ENCODE measurements around the gene PRR35.

PRR35 gene

DNA sequence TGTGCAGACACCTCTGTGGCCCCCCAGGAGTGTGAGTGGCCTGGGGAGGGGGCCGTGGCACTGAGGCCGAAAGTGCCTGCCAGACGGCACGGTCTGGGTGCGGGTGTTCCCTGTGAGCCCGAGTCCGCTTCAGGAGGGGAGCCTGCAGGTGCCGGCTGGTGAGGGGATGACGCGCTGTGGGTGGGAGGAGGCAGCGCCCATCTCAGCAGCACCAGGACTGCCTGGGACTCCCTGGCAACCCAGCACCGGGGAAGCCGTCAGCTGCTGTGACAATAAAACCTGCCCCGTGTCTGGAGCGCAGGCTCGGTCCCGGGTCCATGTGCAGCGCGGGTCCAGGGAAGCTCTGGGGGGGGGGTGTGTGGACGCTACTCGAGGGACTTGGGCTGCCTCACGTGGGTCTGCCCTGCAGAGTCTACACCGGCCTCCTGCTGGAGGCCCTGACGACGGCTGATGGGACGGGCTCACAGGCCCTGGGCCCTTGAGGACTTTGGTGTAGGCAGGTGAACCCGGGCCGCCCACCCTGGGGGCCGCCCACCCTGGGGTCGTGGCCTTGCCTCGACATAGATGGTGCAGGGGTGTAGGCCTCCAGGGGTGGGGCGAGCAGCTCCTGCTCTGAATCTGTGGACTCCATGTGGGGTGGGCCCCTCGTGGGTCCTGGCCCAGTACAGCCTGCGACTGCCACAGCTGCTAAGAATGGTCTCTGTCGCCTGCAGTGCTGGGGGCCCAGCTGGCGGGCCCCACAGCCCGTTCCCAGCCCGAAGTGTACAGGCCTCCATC is 23.8 kb downstream of the PRR35 start:
- H3K4me1 ChIP-seq (ENCODE audit: insufficient read depth, low read length) = peaks cover 5% of the 10 kb centered on the region; the same call in 1 of the 2 replicates
- H3K9me3 ChIP-seq (ENCODE audit: control insufficient read depth, insufficient read depth, low read length) = no peaks in the 10 kb centered on the region
- peak overlapping the region; percentile 32; the same call in 1 of the 2 replicates for H3K9ac ChIP-seq (ENCODE audit: low read depth, low read length)
- H3K36me3 ChIP-seq (ENCODE audit: insufficient read depth, low read length) = no peaks in the 10 kb centered on the region; the same call in 1 of the 2 replicates

GRCh38 chr16:585351-585750 is 25.2 kb downstream of the PRR35 start:
- Histone ChIP-seq H3K36me3 (ENCODE audit: insufficient read depth, low read length) (no peaks in the 10 kb centered on the region; the same call in 1 of the 2 replicates), H3K9ac (ENCODE audit: low read depth, low read length) (no peak overlapping the region), H3K9me3 (ENCODE audit: control insufficient read depth, insufficient read depth, low read length) (no peaks in the 10 kb centered on the region), H3K4me1 (ENCODE audit: insufficient read depth, low read length) (peaks cover 5% of the 10 kb centered on the region; the same call in 1 of the 2 replicates)

GRCh38 chr16:586047-586644 is 26.0 kb downstream of the PRR35 start:
- Histone ChIP-seq H3K36me3 (ENCODE audit: insufficient read depth, low read length) (no peaks in the 10 kb centered on the region; the same call in 1 of the 2 replicates), H3K9ac (ENCODE audit: low read depth, low read length) (no peak overlapping the region), H3K9me3 (ENCODE audit: control insufficient read depth, insufficient read depth, low read length) (no peaks in the 10 kb centered on the region), H3K4me1 (ENCODE audit: insufficient read depth, low read length) (peaks cover 5% of the 10 kb centered on the region; the same call in 1 of the 2 replicates)

DNA sequence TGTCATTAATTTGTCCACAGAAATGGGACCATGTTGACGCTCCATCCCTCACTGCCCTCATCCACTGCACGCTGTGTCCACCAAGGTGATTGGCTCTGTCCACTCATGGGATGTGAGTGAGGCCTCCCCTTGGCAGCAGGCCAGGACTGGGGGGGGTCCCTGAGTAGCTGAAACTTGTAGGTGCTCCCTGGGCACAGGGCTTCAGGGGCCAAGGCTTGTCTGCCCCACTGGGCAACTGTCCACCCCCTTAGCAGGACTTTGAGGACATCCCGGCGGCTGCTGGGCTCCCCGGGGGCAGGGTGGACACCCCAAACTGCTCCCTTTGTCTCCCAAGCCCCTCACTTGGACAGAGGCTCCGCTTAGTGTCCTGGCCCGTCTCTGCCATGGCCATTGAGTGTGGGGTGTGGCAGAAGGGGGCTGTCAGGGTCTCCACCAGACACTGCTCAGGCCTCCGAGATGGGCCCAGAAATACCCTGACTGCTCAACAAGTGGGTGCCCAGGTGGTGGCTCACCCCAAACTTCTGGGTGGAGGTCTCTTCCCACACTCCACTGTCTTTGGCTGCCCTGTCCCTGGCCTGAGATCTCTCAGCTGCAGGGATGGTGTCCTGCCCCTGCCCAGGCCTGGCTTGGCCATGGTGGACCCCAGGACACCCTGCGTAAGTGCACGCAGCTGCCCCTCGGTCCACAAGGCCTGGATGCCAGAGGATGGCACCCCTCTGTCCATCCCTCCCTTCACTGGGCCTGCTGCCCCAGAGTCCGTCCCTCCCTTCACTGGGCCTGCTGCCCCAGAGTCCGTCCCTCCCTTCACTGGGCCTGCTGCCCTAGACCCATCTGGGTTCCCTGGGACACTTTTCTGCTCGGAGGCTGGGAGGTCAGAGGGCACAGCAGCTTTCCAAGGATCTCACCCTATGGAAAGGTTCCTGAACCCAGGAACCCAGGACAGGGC is 26.7 kb downstream of the PRR35 start:
- Histone ChIP-seq H3K9me3 (ENCODE audit: control insufficient read depth, insufficient read depth, low read length) (no peaks in the 10 kb centered on the region), H3K36me3 (ENCODE audit: insufficient read depth, low read length) (no peaks in the 10 kb centered on the region; the same call in 1 of the 2 replicates), H3K4me1 (ENCODE audit: insufficient read depth, low read length) (peaks cover 5% of the 10 kb centered on the region; the same call in 1 of the 2 replicates), H3K9ac (ENCODE audit: low read depth, low read length) (no peak overlapping the region)

- Histone ChIP-seq H3K36me3 (ENCODE audit: insufficient read depth, low read length) (no peaks in the 10 kb centered on the region; the same call in 1 of the 2 replicates), H3K9me3 (ENCODE audit: control insufficient read depth, insufficient read depth, low read length) (no peaks in the 10 kb centered on the region), H3K9ac (ENCODE audit: low read depth, low read length) (peak overlapping the region; percentile 99), H3K4me1 (ENCODE audit: insufficient read depth, low read length) (no peaks in the 10 kb centered on the region)
These were observed 28.4 kb downstream of the PRR35 start for GRCh38 chr16:588639-588888.

DNA sequence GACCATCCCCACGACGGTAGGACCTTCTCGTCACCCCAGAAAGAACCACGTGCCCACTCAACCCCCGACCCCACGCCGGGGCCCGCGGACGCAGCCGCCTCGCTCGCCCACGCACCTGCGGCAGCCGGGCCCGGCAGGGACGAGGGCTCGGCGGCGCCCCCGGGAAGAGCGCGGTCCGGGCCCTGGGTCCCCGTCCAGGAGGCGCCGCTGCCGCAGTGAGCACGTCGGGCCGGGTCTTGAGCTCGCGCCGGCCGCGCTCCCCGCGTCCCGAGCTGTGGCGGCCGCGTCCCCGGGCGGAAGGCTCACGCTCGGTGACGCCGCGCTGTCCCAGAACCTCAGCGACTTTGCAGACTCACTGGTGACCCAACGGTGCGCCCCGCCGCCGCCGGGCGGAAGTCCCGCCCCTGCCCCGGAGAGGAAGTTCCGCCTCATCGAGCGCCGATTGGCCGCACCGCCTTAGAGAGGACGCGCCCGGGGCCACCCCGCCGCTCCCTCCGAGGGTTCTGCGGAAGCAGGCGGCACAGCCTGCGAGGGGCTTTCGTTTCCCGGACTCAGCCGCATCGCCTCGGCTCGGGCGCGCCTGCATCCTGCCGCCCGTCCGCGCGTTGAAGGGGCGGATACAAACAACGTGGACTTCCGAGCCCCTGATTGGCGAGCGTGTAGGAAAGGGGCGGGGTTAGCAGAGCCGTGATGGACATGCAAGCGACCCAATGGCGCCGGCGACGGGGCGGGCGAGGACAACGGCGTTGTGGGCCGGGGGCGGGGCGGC is 28.9 kb downstream of the PRR35 start:
- H3K9me3 ChIP-seq (ENCODE audit: control insufficient read depth, insufficient read depth, low read length) = no peaks in the 10 kb centered on the region
- H3K9ac ChIP-seq (ENCODE audit: low read depth, low read length) = peak overlapping the region; percentile 99
- no peaks in the 10 kb centered on the region for H3K4me1 ChIP-seq (ENCODE audit: insufficient read depth, low read length)
- H3K36me3 ChIP-seq (ENCODE audit: insufficient read depth, low read length) = no peaks in the 10 kb centered on the region; the same call in 1 of the 2 replicates

DNA sequence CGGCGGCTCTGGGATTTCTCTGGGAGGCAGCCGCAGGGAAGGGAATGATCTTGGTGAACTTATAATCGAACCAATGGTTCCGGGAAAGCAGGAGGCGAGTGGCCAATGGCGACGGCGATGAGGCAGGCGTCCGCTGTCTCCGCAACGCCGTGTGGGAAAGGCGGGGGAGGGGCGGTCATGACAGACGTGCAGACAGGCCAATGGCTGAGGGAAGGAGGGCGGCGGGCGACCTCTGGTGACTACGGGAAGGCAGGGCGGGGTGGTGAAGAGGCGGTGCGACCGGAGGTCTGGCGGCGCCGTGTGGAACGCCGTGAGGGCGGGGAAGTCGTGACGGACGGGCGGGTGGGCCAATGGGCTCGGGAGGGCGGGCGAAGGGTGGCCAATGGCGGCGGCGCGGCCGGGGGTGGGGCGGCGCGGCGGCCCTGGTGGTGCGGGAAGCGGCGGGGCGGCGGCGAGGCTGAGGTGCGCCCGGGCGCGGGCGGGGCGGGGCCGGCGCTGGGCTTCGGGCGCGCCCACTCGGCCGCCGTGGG is 29.5 kb downstream of the PRR35 start, which contains the start of gene RAB40C:
Gene RAB40C, plus strand, starts transcription at position 409 of the 530 bp plus-strand sequence. CDS start 226 bp downstream, outside the sequence.
- no peaks in the 10 kb centered on the region for H3K4me1 ChIP-seq (ENCODE audit: insufficient read depth, low read length)
- no peaks in the 10 kb centered on the region for H3K9me3 ChIP-seq (ENCODE audit: control insufficient read depth, insufficient read depth, low read length)
- no peaks in the 10 kb centered on the region; the same call in 1 of the 2 replicates for H3K36me3 ChIP-seq (ENCODE audit: insufficient read depth, low read length)
- H3K9ac ChIP-seq (ENCODE audit: low read depth, low read length) = peak within 1 kb of the TSS; percentile 99

- Histone ChIP-seq H3K4me1 (ENCODE audit: insufficient read depth, low read length) (no peaks in the 10 kb centered on the region), H3K36me3 (ENCODE audit: insufficient read depth, low read length) (no peaks in the 10 kb centered on the region; the same call in 1 of the 2 replicates), H3K9me3 (ENCODE audit: control insufficient read depth, insufficient read depth, low read length) (no peaks in the 10 kb centered on the region), H3K9ac (ENCODE audit: low read depth, low read length) (peak overlapping the region; percentile 71)
These were observed 30.1 kb downstream of the PRR35 start for GRCh38 chr16:590188-590814.

- H3K9me3 ChIP-seq (ENCODE audit: control insufficient read depth, insufficient read depth, low read length) = no peaks in the 10 kb centered on the region
- peak overlapping the region; percentile 71; the same call in 1 of the 2 replicates for H3K9ac ChIP-seq (ENCODE audit: low read depth, low read length)
- H3K36me3 ChIP-seq (ENCODE audit: insufficient read depth, low read length) = no peaks in the 10 kb centered on the region; the same call in 1 of the 2 replicates
- H3K4me1 ChIP-seq (ENCODE audit: insufficient read depth, low read length) = no peaks in the 10 kb centered on the region
These were observed 30.6 kb downstream of the PRR35 start for GRCh38 chr16:590815-591200.

DNA sequence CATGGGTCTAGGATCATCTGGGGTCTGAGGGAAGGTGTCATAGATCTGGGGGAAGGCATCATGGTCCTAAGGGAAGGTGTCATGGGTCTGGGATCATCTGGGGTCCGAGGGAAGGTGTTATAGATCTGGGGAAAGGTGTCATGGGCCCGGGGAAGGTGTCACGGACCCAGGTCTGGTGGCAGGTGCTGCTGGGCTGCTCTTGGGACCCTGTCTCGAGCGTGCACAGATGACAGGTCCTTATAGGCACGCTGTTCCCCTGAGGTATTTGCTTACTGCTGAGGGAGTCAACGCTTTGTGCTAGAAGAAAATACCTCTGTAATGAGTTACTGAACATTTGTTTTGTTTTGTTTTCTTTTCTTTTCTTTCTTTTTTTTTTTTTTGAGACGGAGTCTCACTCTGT is 31.0 kb downstream of the PRR35 start:
- H3K9ac ChIP-seq (ENCODE audit: low read depth, low read length) = no peak overlapping the region
- no peaks in the 10 kb centered on the region; the same call in 1 of the 2 replicates for H3K36me3 ChIP-seq (ENCODE audit: insufficient read depth, low read length)
- H3K9me3 ChIP-seq (ENCODE audit: control insufficient read depth, insufficient read depth, low read length) = no peaks in the 10 kb centered on the region
- H3K4me1 ChIP-seq (ENCODE audit: insufficient read depth, low read length) = no peaks in the 10 kb centered on the region

DNA sequence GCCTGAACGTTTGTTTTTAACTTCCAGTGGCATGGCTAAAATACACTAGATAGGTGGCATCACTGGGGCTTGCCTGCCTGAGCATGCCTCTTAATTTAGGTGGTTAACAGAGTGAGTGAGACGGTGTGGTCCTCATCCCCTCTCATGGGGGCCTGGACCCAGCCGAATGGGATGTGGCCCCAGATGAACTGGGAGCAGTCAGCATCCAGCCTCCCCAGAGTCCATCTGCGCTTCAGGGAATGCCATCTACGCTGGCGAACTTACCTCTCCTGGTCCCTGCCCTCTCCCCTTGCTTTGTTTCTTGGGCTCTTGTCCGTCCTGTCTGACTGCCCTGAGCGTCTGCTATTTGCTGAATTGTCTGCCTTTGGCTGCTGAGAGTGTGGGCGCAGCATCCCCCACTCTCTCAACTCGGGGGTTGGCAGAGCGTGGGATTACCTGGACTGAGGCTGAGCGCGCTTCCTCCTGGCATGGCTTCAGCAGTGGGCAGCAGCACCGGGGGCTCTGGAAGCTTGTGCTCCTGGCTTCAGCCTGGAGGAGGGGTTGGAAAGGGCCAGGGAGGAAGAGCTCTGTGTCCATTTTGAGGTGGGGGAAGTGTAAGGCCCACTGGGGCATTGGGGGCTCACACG is 31.8 kb downstream of the PRR35 start:
- H3K4me1 ChIP-seq (ENCODE audit: insufficient read depth, low read length) = no peaks in the 10 kb centered on the region
- H3K36me3 ChIP-seq (ENCODE audit: insufficient read depth, low read length) = no peaks in the 10 kb centered on the region; the same call in 1 of the 2 replicates
- H3K9me3 ChIP-seq (ENCODE audit: control insufficient read depth, insufficient read depth, low read length) = no peaks in the 10 kb centered on the region
- H3K9ac ChIP-seq (ENCODE audit: low read depth, low read length) = no peak overlapping the region

GRCh38 chr16:592518-593306 is 32.5 kb downstream of the PRR35 start:
- H3K9ac ChIP-seq (ENCODE audit: low read depth, low read length) = no peak overlapping the region
- H3K4me1 ChIP-seq (ENCODE audit: insufficient read depth, low read length) = no peaks in the 10 kb centered on the region

More at GRCh38 chr16:592518-593306, 32.5 kb downstream of the PRR35 start:
- Histone ChIP-seq H3K9me3 (ENCODE audit: control insufficient read depth, insufficient read depth, low read length) (no peaks in the 10 kb centered on the region), H3K36me3 (ENCODE audit: insufficient read depth, low read length) (no peaks in the 10 kb centered on the region; the same call in 1 of the 2 replicates)
